GM23338 (cell line): ENCODE results near the gene DECR2. TPM values are rescaled to one million over a fixed set of nuclear protein-coding genes. Genes with fewer than 3 reads are reported as not detected.

Source experiments
- ATAC-seq: fragments of 200-7000 bp; cut with Tn5 transposase; 3 replicates; pipeline ENCODE4 v1.9.1; 2020
- DNase-seq: peaks from one replicate; pipeline ENCODE4 v3.0.0-alpha.2; 2015; ENCODE audit warnings: low spot score
- H2AFZ ChIP-seq: fragments of 200-600 bp; sonication (generic); 2 replicates; pipeline ENCODE4 v1.8.0; 2016; ENCODE audit warnings: antibody characterized with exemption, mild to moderate bottlenecking, moderate library complexity
- H3F3A ChIP-seq: fragments of 200-600 bp; sonication (generic); replicated peaks from 2 replicates; pipeline ENCODE4 v1.8.0; 2017; ENCODE audit warnings: antibody characterized with exemption, mixed run types, low read depth
- H3K27ac ChIP-seq: fragments of 200-600 bp; sonication (generic); 2 replicates; pipeline ENCODE4 v1.6.1; 2016; ENCODE audit warnings: low read depth
- H3K27me3 ChIP-seq: fragments of 200-600 bp; sonication (generic); 2 replicates; pipeline ENCODE4 v1.8.0; 2016; ENCODE audit warnings: mild to moderate bottlenecking, mixed run types, moderate library complexity; ENCODE audit not compliant: insufficient read depth
- H3K36me3 ChIP-seq: fragments of 200-600 bp; sonication (generic); 2 replicates; pipeline ENCODE4 v1.8.0; 2016; ENCODE audit warnings: mild to moderate bottlenecking; ENCODE audit not compliant: insufficient read depth
- H3K4me1 ChIP-seq: fragments of 200-600 bp; sonication (generic); 2 replicates; pipeline ENCODE4 v1.8.0; 2016; ENCODE audit warnings: mild to moderate bottlenecking, moderate library complexity; ENCODE audit not compliant: insufficient read depth
- H3K4me2 ChIP-seq: fragments of 200-600 bp; sonication (generic); 2 replicates; pipeline ENCODE4 v1.7.1; 2017; ENCODE audit warnings: mixed run types
- H3K4me3 ChIP-seq: fragments of 200-600 bp; sonication (generic); 2 replicates; pipeline ENCODE4 v1.6.1; 2016; ENCODE audit warnings: mixed run types
- H3K79me2 ChIP-seq: fragments of 200-600 bp; sonication (generic); replicated peaks from 2 replicates; pipeline ENCODE4 v1.8.0; 2017; ENCODE audit warnings: mild to moderate bottlenecking; ENCODE audit not compliant: insufficient read depth
- H3K9me2 ChIP-seq: fragments of 200-600 bp; sonication (generic); 2 replicates; pipeline ENCODE4 v1.8.0; 2017; ENCODE audit not compliant: insufficient read depth
- H4K20me1 ChIP-seq: fragments of 200-600 bp; sonication (generic); replicated peaks from 2 replicates; pipeline ENCODE4 v1.8.0; 2017; ENCODE audit warnings: mild to moderate bottlenecking; ENCODE audit not compliant: insufficient read depth
- H3K27ac Mint-ChIP-seq: 2 replicates; pipeline ENCODE4 v1.8.0; 2020; ENCODE audit warnings: inconsistent platforms, mild to moderate bottlenecking, moderate library complexity, mixed read lengths
- H3K27me3 Mint-ChIP-seq: 3 replicates; pipeline ENCODE4 v1.8.0; 2022; ENCODE audit warnings: low read depth, mild to moderate bottlenecking, moderate library complexity, mixed read lengths, inconsistent platforms; ENCODE audit not compliant: insufficient read depth, poor library complexity
- H3K36me3 Mint-ChIP-seq: 3 replicates; pipeline ENCODE4 v1.8.0; 2021; ENCODE audit warnings: low read depth, mild to moderate bottlenecking, inconsistent platforms, moderate library complexity, mixed read lengths
- H3K4me1 Mint-ChIP-seq: 3 replicates; pipeline ENCODE4 v1.8.0; 2020; ENCODE audit warnings: mild to moderate bottlenecking, inconsistent platforms, mixed read lengths
- H3K4me3 Mint-ChIP-seq: 3 replicates; pipeline ENCODE4 v1.8.0; 2021; ENCODE audit warnings: moderate library complexity, mild to moderate bottlenecking, inconsistent platforms, mixed read lengths
- H3K9me3 Mint-ChIP-seq: 3 replicates; pipeline ENCODE4 v1.8.0; 2020; ENCODE audit warnings: moderate library complexity, mild to moderate bottlenecking, inconsistent platforms, mixed read lengths
- CREB1 ChIP-seq: fragments of 250-450 bp; sonication (Bioruptor Pico); IDR thresholded peaks from 2 replicates; pipeline ENCODE4 v1.5.0; 2020; ENCODE audit warnings: low read depth, mild to moderate bottlenecking, moderate library complexity
- EZH2 ChIP-seq: fragments of 200-600 bp; sonication (generic); IDR thresholded peaks from one replicate; pipeline ENCODE4 v1.8.0; 2017; ENCODE audit warnings: antibody characterized with exemption, mild to moderate bottlenecking, low read depth; ENCODE audit not compliant: unreplicated experiment
- EZH2phosphoT487 ChIP-seq: fragments of 200-600 bp; sonication (generic); IDR thresholded peaks from one replicate; pipeline ENCODE4 v1.8.1; 2018; ENCODE audit warnings: antibody characterized with exemption; ENCODE audit not compliant: unreplicated experiment
- JUNB ChIP-seq: IDR thresholded peaks from one replicate; pipeline ENCODE4 v1.6.1; 2016; ENCODE audit warnings: antibody characterized with exemption; ENCODE audit not compliant: unreplicated experiment
- NANOG ChIP-seq: IDR thresholded peaks from 2 replicates; pipeline ENCODE4 v1.6.1; 2016; ENCODE audit warnings: antibody characterized with exemption, borderline replicate concordance
- POLR2AphosphoS5 ChIP-seq: IDR thresholded peaks from 2 replicates; pipeline ENCODE4 v1.6.1; 2016; ENCODE audit warnings: antibody characterized with exemption, low read depth
- REST ChIP-seq: IDR thresholded peaks from one replicate; pipeline ENCODE4 v1.6.1; 2018; ENCODE audit warnings: antibody characterized with exemption; ENCODE audit not compliant: unreplicated experiment
- STAT1 ChIP-seq: IDR thresholded peaks from one replicate; pipeline ENCODE4 v1.6.1; 2016; ENCODE audit warnings: antibody characterized with exemption; ENCODE audit not compliant: unreplicated experiment
- ZNF114 ChIP-seq: fragments of 250-450 bp; sonication (Bioruptor Pico); IDR thresholded peaks from 2 replicates; pipeline ENCODE4 v1.5.0; 2020; ENCODE audit warnings: mild to moderate bottlenecking, moderate library complexity
- ZNF331 ChIP-seq: fragments of 250-450 bp; sonication (Bioruptor Pico); IDR thresholded peaks from 2 replicates; pipeline ENCODE4 v1.5.0; 2020; ENCODE audit warnings: low read depth, mild to moderate bottlenecking, moderate library complexity
- polyA plus RNA-seq: library from polyadenylated mRNA; unstranded; fragments of >200 nt; fragmentation: Nextera tagmentation; extraction: Ambion mirVana; gene quantifications from 2 replicates; pipeline ENCODE4 v1.2.1, GENCODE V29; 2016
- total RNA-seq: library from RNA; depleted of rRNA; stranded (reverse); fragments of >200 nt; shearing (Covaris generic); gene quantifications from 2 replicates; pipeline ENCODE4 v1.2.3, GENCODE V29; 2014
- TF ChIP-seq, protein P1 (sequence below): fragments of 250-450 bp; sonication (Bioruptor Pico); IDR thresholded peaks from 2 replicates; pipeline ENCODE4 v1.5.0; 2020; ENCODE audit warnings: mild to moderate bottlenecking, moderate library complexity
- TF ChIP-seq, protein P2 (sequence below), 2 experiments: fragments of 200-600 bp in 1 of 2; sonication (generic) in 1 of 2; conservative IDR thresholded peaks; 2 replicates each; pipeline versions ENCODE4 v1.5.1 to v1.6.1; 2016 to 2017; ENCODE audit warnings: antibody characterized with exemption in 2 of 2, low read depth in 2 of 2, mild to moderate bottlenecking in 2 of 2, moderate library complexity in 1 of 2
- TF ChIP-seq, protein P3 (sequence below): IDR thresholded peaks from 2 replicates; pipeline ENCODE4 v1.6.1; 2016; ENCODE audit warnings: antibody characterized with exemption

Gene DECR2
- total and polyA plus RNA-seq, 2 experiments from 2014 or later, result 20.3 to 26.9 TPM

DNA sequence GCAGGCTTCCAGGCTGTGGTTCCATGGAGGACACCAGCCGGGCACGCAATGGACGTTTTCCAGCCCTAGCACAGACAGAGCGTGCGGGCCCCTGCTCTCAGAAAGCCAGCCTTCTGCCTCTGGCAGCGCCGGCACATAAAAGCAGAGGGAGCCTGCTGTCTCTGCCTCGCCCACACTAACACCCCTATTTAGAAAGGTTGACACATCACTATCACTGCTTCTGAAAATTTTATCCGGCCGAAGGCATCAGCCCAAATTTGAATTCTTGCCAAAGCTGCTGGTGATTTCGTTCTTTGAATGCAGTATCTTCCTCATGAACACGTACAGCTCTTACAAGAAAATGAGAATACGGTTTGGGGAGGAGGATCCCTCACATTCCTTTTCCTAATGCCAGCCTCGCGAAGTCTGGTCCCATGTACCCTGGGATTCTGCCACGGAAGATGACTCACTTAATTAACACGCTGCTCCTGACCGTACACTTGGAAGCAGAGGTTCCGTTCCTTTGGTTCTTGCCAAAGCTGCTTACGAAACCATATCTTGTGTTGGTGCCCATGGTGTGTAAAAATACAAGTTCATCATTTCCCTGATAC, 22.4 kb downstream of the DECR2 start (continued):
- TF ChIP-seq, protein P1, sequence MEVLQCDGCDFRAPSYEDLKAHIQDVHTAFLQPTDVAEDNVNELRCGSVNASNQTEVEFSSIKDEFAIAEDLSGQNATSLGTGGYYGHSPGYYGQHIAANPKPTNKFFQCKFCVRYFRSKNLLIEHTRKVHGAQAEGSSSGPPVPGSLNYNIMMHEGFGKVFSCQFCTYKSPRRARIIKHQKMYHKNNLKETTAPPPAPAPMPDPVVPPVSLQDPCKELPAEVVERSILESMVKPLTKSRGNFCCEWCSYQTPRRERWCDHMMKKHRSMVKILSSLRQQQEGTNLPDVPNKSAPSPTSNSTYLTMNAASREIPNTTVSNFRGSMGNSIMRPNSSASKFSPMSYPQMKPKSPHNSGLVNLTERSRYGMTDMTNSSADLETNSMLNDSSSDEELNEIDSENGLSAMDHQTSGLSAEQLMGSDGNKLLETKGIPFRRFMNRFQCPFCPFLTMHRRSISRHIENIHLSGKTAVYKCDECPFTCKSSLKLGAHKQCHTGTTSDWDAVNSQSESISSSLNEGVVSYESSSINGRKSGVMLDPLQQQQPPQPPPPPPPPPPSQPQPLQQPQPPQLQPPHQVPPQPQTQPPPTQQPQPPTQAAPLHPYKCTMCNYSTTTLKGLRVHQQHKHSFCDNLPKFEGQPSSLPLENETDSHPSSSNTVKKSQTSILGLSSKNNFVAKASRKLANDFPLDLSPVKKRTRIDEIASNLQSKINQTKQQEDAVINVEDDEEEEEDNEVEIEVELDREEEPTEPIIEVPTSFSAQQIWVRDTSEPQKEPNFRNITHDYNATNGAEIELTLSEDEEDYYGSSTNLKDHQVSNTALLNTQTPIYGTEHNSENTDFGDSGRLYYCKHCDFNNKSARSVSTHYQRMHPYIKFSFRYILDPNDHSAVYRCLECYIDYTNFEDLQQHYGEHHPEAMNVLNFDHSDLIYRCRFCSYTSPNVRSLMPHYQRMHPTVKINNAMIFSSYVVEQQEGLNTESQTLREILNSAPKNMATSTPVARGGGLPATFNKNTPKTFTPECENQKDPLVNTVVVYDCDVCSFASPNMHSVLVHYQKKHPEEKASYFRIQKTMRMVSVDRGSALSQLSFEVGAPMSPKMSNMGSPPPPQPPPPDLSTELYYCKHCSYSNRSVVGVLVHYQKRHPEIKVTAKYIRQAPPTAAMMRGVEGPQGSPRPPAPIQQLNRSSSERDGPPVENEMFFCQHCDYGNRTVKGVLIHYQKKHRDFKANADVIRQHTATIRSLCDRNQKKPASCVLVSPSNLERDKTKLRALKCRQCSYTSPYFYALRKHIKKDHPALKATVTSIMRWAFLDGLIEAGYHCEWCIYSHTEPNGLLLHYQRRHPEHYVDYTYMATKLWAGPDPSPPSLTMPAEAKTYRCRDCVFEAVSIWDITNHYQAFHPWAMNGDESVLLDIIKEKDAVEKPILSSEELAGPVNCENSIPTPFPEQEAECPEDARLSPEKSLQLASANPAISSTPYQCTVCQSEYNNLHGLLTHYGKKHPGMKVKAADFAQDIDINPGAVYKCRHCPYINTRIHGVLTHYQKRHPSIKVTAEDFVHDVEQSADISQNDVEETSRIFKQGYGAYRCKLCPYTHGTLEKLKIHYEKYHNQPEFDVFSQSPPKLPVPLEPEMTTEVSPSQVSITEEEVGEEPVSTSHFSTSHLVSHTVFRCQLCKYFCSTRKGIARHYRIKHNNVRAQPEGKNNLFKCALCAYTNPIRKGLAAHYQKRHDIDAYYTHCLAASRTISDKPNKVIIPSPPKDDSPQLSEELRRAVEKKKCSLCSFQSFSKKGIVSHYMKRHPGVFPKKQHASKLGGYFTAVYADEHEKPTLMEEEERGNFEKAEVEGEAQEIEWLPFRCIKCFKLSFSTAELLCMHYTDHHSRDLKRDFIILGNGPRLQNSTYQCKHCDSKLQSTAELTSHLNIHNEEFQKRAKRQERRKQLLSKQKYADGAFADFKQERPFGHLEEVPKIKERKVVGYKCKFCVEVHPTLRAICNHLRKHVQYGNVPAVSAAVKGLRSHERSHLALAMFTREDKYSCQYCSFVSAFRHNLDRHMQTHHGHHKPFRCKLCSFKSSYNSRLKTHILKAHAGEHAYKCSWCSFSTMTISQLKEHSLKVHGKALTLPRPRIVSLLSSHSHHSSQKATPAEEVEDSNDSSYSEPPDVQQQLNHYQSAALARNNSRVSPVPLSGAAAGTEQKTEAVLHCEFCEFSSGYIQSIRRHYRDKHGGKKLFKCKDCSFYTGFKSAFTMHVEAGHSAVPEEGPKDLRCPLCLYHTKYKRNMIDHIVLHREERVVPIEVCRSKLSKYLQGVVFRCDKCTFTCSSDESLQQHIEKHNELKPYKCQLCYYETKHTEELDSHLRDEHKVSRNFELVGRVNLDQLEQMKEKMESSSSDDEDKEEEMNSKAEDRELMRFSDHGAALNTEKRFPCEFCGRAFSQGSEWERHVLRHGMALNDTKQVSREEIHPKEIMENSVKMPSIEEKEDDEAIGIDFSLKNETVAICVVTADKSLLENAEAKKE, result no peak
- TF ChIP-seq ZNF114 (CRISPR knock-in tag), result no peak
- no peak for TF ChIP-seq STAT1
- TF ChIP-seq CREB1 (CRISPR knock-in tag), result no peak
- TF ChIP-seq EZH2phosphoT487, result no peak

GRCh38 chr16:424623-425081, 23.0 kb downstream of the DECR2 start:
- Histone ChIP-seq H3K36me3 (no peaks in the 10 kb centered on the region), H3K27me3 (peaks cover 43% of the 10 kb centered on the region), H3K4me2 (peak overlapping the region; percentile 94), H4K20me1 (peaks cover 19% of the 10 kb centered on the region), H3K4me3 (peak overlapping the region; percentile 77), H3K79me2 (peaks cover 31% of the 10 kb centered on the region), H3F3A (peaks cover 9% of the 10 kb centered on the region; the same call in 1 of the 2 replicates), H3K27ac (no peak overlapping the region), H2AFZ (peak overlapping the region; percentile 100), H3K9me2 (no peaks in the 10 kb centered on the region), H3K4me1 (peaks cover 8% of the 10 kb centered on the region)
- DNase-seq, result no peak
- Mint-ChIP-seq H3K9me3 (0 out of 3 replicates have a peak, but pooled peaks cover 4% of the 10 kb centered on the region), H3K4me1 (peaks cover 11% of the 10 kb centered on the region), H3K27me3 (peaks cover 48% of the 10 kb centered on the region), H3K36me3 (peaks cover 9% of the 10 kb centered on the region), H3K4me3 (peak overlapping the region; percentile 67), H3K27ac (no peak overlapping the region)
- peak; percentile 46 for ATAC-seq
- TF ChIP-seq POLR2AphosphoS5 (no peak), JUNB (no peak), REST (no peak), EZH2phosphoT487 (no peak), NANOG (no peak), EZH2 (no peak), ZNF331 (CRISPR knock-in tag) (no peak), CREB1 (CRISPR knock-in tag) (no peak)
- TF ChIP-seq, protein P2, sequence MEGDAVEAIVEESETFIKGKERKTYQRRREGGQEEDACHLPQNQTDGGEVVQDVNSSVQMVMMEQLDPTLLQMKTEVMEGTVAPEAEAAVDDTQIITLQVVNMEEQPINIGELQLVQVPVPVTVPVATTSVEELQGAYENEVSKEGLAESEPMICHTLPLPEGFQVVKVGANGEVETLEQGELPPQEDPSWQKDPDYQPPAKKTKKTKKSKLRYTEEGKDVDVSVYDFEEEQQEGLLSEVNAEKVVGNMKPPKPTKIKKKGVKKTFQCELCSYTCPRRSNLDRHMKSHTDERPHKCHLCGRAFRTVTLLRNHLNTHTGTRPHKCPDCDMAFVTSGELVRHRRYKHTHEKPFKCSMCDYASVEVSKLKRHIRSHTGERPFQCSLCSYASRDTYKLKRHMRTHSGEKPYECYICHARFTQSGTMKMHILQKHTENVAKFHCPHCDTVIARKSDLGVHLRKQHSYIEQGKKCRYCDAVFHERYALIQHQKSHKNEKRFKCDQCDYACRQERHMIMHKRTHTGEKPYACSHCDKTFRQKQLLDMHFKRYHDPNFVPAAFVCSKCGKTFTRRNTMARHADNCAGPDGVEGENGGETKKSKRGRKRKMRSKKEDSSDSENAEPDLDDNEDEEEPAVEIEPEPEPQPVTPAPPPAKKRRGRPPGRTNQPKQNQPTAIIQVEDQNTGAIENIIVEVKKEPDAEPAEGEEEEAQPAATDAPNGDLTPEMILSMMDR (conservative IDR thresholded peaks at IDR 0.05; ENCODE audit: low read depth in 2 of 2), result no peak
- TF ChIP-seq, protein P3, sequence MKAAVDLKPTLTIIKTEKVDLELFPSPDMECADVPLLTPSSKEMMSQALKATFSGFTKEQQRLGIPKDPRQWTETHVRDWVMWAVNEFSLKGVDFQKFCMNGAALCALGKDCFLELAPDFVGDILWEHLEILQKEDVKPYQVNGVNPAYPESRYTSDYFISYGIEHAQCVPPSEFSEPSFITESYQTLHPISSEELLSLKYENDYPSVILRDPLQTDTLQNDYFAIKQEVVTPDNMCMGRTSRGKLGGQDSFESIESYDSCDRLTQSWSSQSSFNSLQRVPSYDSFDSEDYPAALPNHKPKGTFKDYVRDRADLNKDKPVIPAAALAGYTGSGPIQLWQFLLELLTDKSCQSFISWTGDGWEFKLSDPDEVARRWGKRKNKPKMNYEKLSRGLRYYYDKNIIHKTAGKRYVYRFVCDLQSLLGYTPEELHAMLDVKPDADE, result no peak
